Right lobe of liver (tissue), 6 donors: ENCODE data around the gene GPATCH8. TPM values are rescaled to one million over a fixed set of nuclear protein-coding genes. Genes with fewer than 3 reads are reported as not detected.
"Not testable (repeated sequence)": the region's sequence is repeated elsewhere in the genome, so short reads cannot be mapped to it uniquely, and the experiment has no call there.

Experiments used
- ATAC-seq, 4 donors: fragments of 200-7000 bp; cut with Tn5 transposase; one replicate each; pipeline ENCODE4 v1.9.1; 2020; ENCODE audit warnings: mild to moderate bottlenecking in 4 of 4, moderate library complexity in 4 of 4
- DNase-seq, 3 donors: peaks; one replicate each; pipeline ENCODE4 v3.0.0-alpha.2; 2020
- H3K27ac ChIP-seq, 3 donors: fragments of 200-600 bp; one replicate each; pipeline ENCODE4 v1.8.0; 2022
- H3K27me3 ChIP-seq, 2 donors: fragments of 200-600 bp; one replicate each; pipeline ENCODE4 v1.8.0; 2022
- H3K36me3 ChIP-seq, 4 donors: fragments of 200-600 bp; sonication (generic) in 1 of 4; one replicate each; pipeline versions ENCODE4 v1.5.1 to v1.8.0; 2017 to 2022; ENCODE audit warnings: control low read depth in 1 of 4
- H3K4me1 ChIP-seq, 4 donors: fragments of 200-600 bp; sonication (generic) in 1 of 4; one replicate each; pipeline versions ENCODE4 v1.5.1 to v1.8.0; 2017 to 2022; ENCODE audit warnings: control low read depth in 1 of 4
- H3K4me3 ChIP-seq, 3 donors: fragments of 200-600 bp; one replicate each; pipeline ENCODE4 v1.8.0; 2022
- H3K9me3 ChIP-seq, 4 donors: fragments of 200-600 bp; sonication (generic) in 1 of 4; one replicate each; pipeline versions ENCODE4 v1.5.1 to v1.8.0; 2017 to 2022; ENCODE audit warnings: control low read depth in 1 of 4
- CTCF ChIP-seq, 4 donors: fragments of 200-600 bp in 3 of 4; fragments of 450-650 bp in 1 of 4; IDR thresholded peaks; one replicate each; pipeline versions ENCODE4 v1.5.1 to v1.8.0; 2016 to 2022; ENCODE audit warnings: antibody characterized with exemption in 4 of 4, mild to moderate bottlenecking in 2 of 4
- POLR2A ChIP-seq: fragments of 450-650 bp; IDR thresholded peaks from one replicate; pipeline ENCODE4 v1.6.1; 2017; ENCODE audit warnings: antibody characterized with exemption, mild to moderate bottlenecking
- WGBS: methylation state at CpG from one replicate; pipeline ENCODE4 v1.1.6; 2018; ENCODE audit warnings: low coverage, low lambda C conversion rate; ENCODE audit not compliant: insufficient coverage; ENCODE audit errors: missing lambda C conversion rate; 5-methylcytosine and 5-hydroxymethylcytosine counted together
- intact Hi-C, 2 donors: fragments of 100-400 bp; cut with DNase I; formaldehyde crosslinking; loops; one replicate each; pipeline versions ENCODE4 v1.11.2 to v1.14.1; 2022
- total RNA-seq, 6 experiments: library from RNA; depleted of rRNA in 2 of 6; stranded (reverse); fragments of >200 nt in 2 of 6; fragmentation: NEBNext Ultra II Directional in 3 of 6; extraction: Animal tissue kit (Norgen Biotek cat#: 25700) in 3 of 6; gene quantifications; one replicate each; pipeline versions ENCODE4 v1.1.0 to v1.2.4, GENCODE V29; 2016 to 2023
- donor health status: DM: no; HTN: yes; CAD: no.
- donor health status: DM: no; HTN: no; CAD: no.
- donor health status: DM: no; HTN: no; CAD: no.
- donor health status: DM: no; HTN: yes; CAD: no.
- donor health status: DM: no; HTN: yes; CAD: no.

GPATCH8 gene
- total RNA-seq, 6 experiments from 2014 or later = 8.1 to 14.4 (median 13.1) TPM

- 33% methylated on average over 3 of the region's 3 CpGs for WGBS
- TF ChIP-seq POLR2A (no peak), CTCF (IDR thresholded peaks at IDR 0.05) (no peak)
- Histone ChIP-seq H3K4me1 (no peaks in the 10 kb centered on the region), H3K36me3 (no peaks in the 10 kb centered on the region), H3K27me3 (no peaks in the 10 kb centered on the region), H3K4me3 (no peak overlapping the region), H3K9me3 (no peaks in the 10 kb centered on the region), H3K27ac (no peak overlapping the region)
- DNase-seq (no peak), ATAC-seq (no peak)
- intact Hi-C loops = no loop called here
Measured at GRCh38 chr17:44518032-44518431, 14.8 kb upstream of the GPATCH8 start.

GRCh38 chr17:44511241-44512134 is 8.3 kb upstream of the GPATCH8 start:
- ATAC-seq, H3K36me3 ChIP-seq, H3K27ac ChIP-seq, H3K4me3 ChIP-seq, intact Hi-C loops, H3K9me3 ChIP-seq, H3K4me1 ChIP-seq, DNase-seq, H3K27me3 ChIP-seq: not testable (repeated sequence)
- 25% methylated on average over 13 of the region's 14 CpGs for WGBS

- ATAC-seq, intact Hi-C loops, H3K27ac ChIP-seq, H3K36me3 ChIP-seq, H3K4me3 ChIP-seq, H3K27me3 ChIP-seq, H3K9me3 ChIP-seq, H3K4me1 ChIP-seq: not testable (repeated sequence)
- peak in 1 of 3 donors; percentile 12 for DNase-seq
- 78% methylated on average over 6 of the region's 10 CpGs for WGBS
Measured at GRCh38 chr17:44506939-44507604, 3.9 kb upstream of the GPATCH8 start.

- 0% methylated on average over 13 of the region's 25 CpGs for WGBS
- Histone ChIP-seq H3K27me3 (no peaks in the 10 kb centered on the region), H3K27ac (peak overlapping the region; percentile 63 to 83 (median 78)), H3K4me1 (peaks cover 0 to 28% (median 7%) of the 10 kb centered on the region in 4 donors), H3K9me3 (no peaks in the 10 kb centered on the region), H3K36me3 (no peaks in the 10 kb centered on the region), H3K4me3 (peak overlapping the region; percentile 72 to 88 (median 87))
- DNase-seq = peak in 2 of 3 donors; percentile 42 to 68
- ATAC-seq = peak in 3 of 4 donors; percentile 21 to 23 (median 21)
- TF ChIP-seq POLR2A = no peak
- intact Hi-C loops = no loop called here
Measured at GRCh38 chr17:44502598-44503146, 534 bp downstream of the GPATCH8 start.

GRCh38 chr17:44501866-44502375 is 1.3 kb downstream of the GPATCH8 start:
- Histone ChIP-seq H3K4me1 (peaks cover 0 to 28% (median 7%) of the 10 kb centered on the region in 4 donors), H3K36me3 (no peaks in the 10 kb centered on the region), H3K4me3 (peak overlapping the region; percentile 72 to 88 (median 87)), H3K27ac (peak overlapping the region in 1 of 3 donors; percentile 83), H3K9me3 (no peaks in the 10 kb centered on the region), H3K27me3 (no peaks in the 10 kb centered on the region)
- intact Hi-C loops = no loop called here
- DNase-seq = no peak
- TF ChIP-seq POLR2A (no peak), CTCF (IDR thresholded peaks at IDR 0.05) (no peak)
- no peak for ATAC-seq
- 10% methylated on average over 6 of the region's 6 CpGs for WGBS
